Left cardiac atrium (tissue), 4 donors: ENCODE data around the gene CBLL1. TPM values are rescaled to one million over a fixed set of nuclear protein-coding genes. Genes with fewer than 3 reads are reported as not detected.
A peak's percentile ranks its signal among the peaks of the same experiment; 100 is the strongest.

Experiments
- ATAC-seq, 2 donors: fragments of 200-7000 bp; cut with Tn5 transposase; one replicate each; pipeline ENCODE4 v1.9.1; 2020; ENCODE audit warnings: mild to moderate bottlenecking in 2 of 2, moderate library complexity in 2 of 2
- DNase-seq: peaks from one replicate; pipeline ENCODE4 v3.0.0-alpha.2; 2020
- intact Hi-C, 2 donors: fragments of 100-400 bp; cut with DNase I; formaldehyde crosslinking; loops; one replicate each; pipeline versions ENCODE4 v1.14.1 to v1.15.1; 2022 to 2023
- long read RNA-seq: library from polyadenylated mRNA; unstranded; transcript quantifications from one replicate; pipeline ENCODE4 v2.0.0, GENCODE V29; 2021
- total RNA-seq, 2 donors: library from RNA; stranded (reverse); fragmentation: NEBNext Ultra II Directional; extraction: Animal tissue kit (Norgen Biotek cat#: 25700); gene quantifications; one replicate each; pipeline ENCODE4 v1.2.1, GENCODE V29; 2021
- donor health status: DM: no; HTN: yes; CAD: no.
- donor health status: DM: no; HTN: yes; CAD: no; lungs with severe emphysema.
- donor health status: DM: yes; HTN: yes; CAD: no.
- donor health status: Dilated cardiomyopathy.

The CBLL1 gene
- 10 to 100 TPM; 17.8 to 21.2 TPM for total RNA-seq
- long read RNA-seq, partial matches to known transcripts, result 1 of 5 reads
- long read RNA-seq, other reads (novel, unspliced or antisense), result 4 of 5 reads

- ATAC-seq (peak; percentile 99), DNase-seq (peak; percentile 98)
- intact Hi-C loops, result loop anchor here in 1 of 2 donors (5.0 to 10.0 kb wide), 2 partner anchors 134 to 401 kb away; no protein-coding TSS in a partner anchor
Measured at GRCh38 chr7:107743567-107744344, at the start of gene CBLL1. TSS of gene CBLL1 (plus strand) at chr7:107744142. CDS start at chr7:107744164, 22 bp downstream.

GRCh38 chr7:107694386-107694785 lies 49.6 kb upstream of the CBLL1 start:
- intact Hi-C loops, result no loop called here
- DNase-seq (no peak), ATAC-seq (peak; percentile 30 to 44)

GRCh38 chr7:107696330-107696946 lies 47.5 kb upstream of the CBLL1 start:
- DNase-seq (no peak), ATAC-seq (no peak)
- intact Hi-C loops, result no loop called here

- ATAC-seq, result no peak
- intact Hi-C loops, result no loop called here
- DNase-seq, result no peak
Measured at GRCh38 chr7:107697321-107698049, 46.5 kb upstream of the CBLL1 start.

GRCh38 chr7:107700570-107700969 lies 43.4 kb upstream of the CBLL1 start:
- ATAC-seq, result peak in 1 of 2 donors; percentile 34
- intact Hi-C loops, result no loop called here
- DNase-seq, result no peak

- ATAC-seq (no peak), DNase-seq (no peak)
- intact Hi-C loops, result no loop called here
Measured at GRCh38 chr7:107701191-107701590, 42.8 kb upstream of the CBLL1 start.

GRCh38 chr7:107703219-107703618 lies 40.7 kb upstream of the CBLL1 start:
- intact Hi-C loops, result no loop called here
- no peak for ATAC-seq
- no peak for DNase-seq

- no peak for ATAC-seq
- intact Hi-C loops, result no loop called here
- no peak for DNase-seq
Measured at GRCh38 chr7:107703872-107704271, 40.1 kb upstream of the CBLL1 start.

- intact Hi-C loops, result no loop called here
- DNase-seq, result no peak
- no peak for ATAC-seq
Measured at GRCh38 chr7:107708956-107709355, 35.0 kb upstream of the CBLL1 start.

- ATAC-seq (no peak), DNase-seq (no peak)
- intact Hi-C loops, result no loop called here
Measured at GRCh38 chr7:107711301-107711700, 32.6 kb upstream of the CBLL1 start.

GRCh38 chr7:107712025-107712424 lies 31.9 kb upstream of the CBLL1 start:
- DNase-seq (no peak), ATAC-seq (no peak)
- intact Hi-C loops, result no loop called here

- DNase-seq (no peak), ATAC-seq (no peak)
- intact Hi-C loops, result no loop called here
Measured at GRCh38 chr7:107712896-107713295, 31.0 kb upstream of the CBLL1 start.

GRCh38 chr7:107715531-107715930 lies 28.4 kb upstream of the CBLL1 start:
- intact Hi-C loops, result no loop called here
- DNase-seq (no peak), ATAC-seq (no peak)

- ATAC-seq (no peak), DNase-seq (no peak)
- intact Hi-C loops, result no loop called here
Measured at GRCh38 chr7:107718456-107719193, 25.3 kb upstream of the CBLL1 start.

- DNase-seq (no peak), ATAC-seq (no peak)
- intact Hi-C loops, result loop anchor here (10.0 kb wide), 3 partner anchors 154 to 776 kb away; no protein-coding TSS in a partner anchor
Measured at GRCh38 chr7:107721286-107721685, 22.7 kb upstream of the CBLL1 start.

GRCh38 chr7:107723255-107723654 lies 20.7 kb upstream of the CBLL1 start:
- DNase-seq, result no peak
- intact Hi-C loops, result loop anchor here (10.0 kb wide), 3 partner anchors 152 to 778 kb away; no protein-coding TSS in a partner anchor
- no peak for ATAC-seq

- intact Hi-C loops, result loop anchor here (2.0 to 10.0 kb wide), 5 partner anchors 150 to 780 kb away; no protein-coding TSS in a partner anchor
- DNase-seq (peak; percentile 39), ATAC-seq (no peak)
Measured at GRCh38 chr7:107725138-107725740, 18.7 kb upstream of the CBLL1 start.

- DNase-seq (no peak), ATAC-seq (no peak)
- intact Hi-C loops, result loop anchor here (5.0 to 10.0 kb wide), 4 partner anchors 148 to 782 kb away; no protein-coding TSS in a partner anchor
Measured at GRCh38 chr7:107726356-107727130, 17.4 kb upstream of the CBLL1 start.
